HG03558 (cell line): Measurements from ENCODE around the gene ANTXR1.
"Not testable (repeated sequence)": the region's sequence is repeated elsewhere in the genome, so short reads cannot be mapped to it uniquely, and the experiment has no call there.

Experiments
- ATAC-seq: cut with Tn5 transposase; IDR thresholded peaks from one replicate; pipeline ENCODE4 v1.9.1; 2021; ENCODE audit warnings: moderate number of reproducible peaks; ENCODE audit not compliant: unreplicated experiment; ENCODE audit errors: extremely low read depth

Gene ANTXR1

DNA sequence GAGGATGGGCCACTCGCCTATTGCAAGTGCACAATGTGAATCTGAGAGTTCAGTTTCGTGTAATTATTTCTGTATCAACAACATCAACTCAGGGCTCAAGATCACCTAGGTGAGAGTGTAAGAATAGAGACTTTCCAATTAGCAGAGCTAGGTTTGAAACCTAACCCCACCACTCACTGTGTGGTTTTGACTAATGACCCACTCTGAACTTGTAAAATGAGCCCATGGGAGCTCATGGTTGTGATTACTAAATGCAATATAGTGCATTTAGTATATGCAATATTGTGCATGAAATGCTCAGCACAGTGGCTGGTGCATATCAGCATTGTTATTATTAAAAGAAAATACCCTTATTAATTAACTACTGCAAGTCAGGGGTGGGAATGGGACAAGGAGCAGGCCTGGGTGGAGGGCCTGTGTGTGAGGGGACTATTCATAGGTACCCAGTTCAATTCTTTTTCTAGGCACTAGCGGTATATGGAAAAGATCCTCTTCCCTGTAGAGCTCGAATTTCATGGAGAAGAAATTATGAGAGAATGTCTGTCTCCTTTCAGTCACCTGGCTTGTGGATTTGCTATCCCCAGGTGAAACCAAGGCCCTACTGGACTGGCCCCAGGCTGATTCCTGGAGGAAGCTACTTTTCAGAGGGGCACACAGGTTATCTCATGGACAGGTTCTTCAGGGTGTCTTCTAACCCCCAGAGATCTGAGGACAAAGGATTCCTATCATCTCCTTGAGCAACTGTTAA, 204.5 kb downstream of the ANTXR1 start:
- no peak for ATAC-seq

DNA sequence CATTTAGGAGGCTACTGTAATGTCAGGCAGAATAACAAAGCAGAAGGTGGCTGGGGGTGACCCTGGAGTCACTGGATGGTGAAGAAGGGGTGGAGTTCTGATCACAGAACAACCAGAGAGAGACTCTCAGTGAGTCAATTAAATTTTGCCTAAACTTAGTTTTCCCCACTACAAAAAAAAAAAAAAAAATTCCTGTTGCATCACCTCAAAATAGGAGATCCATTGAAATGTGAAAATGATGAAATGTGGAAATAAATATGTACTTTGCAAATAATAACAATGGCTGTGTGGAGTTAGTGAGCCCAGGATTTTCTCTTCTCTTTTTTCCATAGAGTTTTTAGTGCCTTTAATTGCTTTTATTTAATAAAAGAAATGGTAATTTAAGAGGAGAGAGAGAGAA, 208.5 kb downstream of the ANTXR1 start:
- ATAC-seq = no peak

DNA sequence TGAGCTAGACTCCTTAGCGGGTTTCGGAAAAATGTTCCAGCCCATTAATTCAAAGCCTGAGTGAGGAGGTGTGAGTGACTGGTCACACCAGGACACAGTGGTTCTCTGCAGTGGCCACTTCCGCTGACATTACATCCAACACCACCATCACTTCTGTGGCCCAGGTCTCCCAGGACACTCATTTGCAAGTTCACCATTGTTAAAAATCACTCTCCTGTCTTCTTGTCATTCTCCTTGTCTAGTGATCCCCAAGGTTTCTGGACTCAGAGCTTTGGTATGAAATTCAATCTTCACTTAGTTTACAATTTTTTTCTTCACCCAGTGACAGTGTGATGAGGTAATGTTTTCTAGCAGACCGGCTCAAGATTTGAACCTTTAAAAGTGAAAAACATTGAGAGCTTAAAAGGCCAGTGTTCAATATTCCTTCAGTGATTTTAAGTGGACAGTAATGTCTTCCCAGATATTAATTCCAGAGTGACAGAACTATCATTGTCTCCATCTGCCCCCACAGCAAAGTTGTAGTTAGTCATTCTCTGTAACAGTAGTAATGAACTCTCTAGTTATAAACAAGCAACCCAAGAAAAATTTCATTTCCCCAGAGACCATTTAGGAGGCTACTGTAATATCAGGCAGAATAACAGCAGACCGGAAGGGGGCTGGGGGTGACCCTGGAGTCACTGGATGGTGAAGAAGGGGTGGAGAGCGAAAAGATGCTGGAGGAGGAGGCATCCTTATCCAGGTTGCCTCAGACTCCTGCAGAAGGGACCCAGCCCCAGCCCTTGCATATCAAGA, 209.2 kb downstream of the ANTXR1 start:
- ATAC-seq = no peak

DNA sequence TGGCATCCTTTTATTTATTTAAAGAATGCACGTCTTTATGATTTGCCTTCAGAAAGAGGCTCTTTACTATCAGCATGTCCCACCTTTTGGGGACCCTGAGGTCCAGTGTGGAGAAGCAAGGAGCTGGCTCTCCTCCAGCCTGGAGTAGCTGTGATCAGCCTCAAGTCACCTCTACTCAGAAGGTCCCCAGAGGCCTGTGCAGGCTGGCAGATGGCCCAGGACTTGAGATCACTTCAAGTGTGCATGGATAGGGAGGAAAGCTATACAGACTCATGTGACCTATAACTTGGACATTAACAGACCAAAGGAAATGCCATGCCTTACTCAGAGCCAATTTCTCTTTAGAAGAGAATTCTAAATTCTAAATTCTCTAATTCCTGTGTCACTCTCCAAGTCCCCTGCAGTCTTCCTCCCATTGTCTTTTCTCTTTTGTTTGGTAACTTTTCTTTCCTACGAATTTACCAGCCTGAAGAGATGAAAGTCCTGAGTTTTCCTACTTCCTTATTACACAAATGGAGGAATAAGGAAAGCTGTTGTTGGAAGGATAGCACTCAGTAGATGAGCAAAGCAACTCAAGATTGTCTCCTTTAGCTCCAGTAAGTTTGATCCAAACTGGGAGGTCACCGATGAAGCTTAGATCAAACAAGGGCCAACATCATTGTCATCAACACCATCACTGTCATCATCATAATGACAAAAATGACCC, 210.1 kb downstream of the ANTXR1 start:
- ATAC-seq = no peak

DNA sequence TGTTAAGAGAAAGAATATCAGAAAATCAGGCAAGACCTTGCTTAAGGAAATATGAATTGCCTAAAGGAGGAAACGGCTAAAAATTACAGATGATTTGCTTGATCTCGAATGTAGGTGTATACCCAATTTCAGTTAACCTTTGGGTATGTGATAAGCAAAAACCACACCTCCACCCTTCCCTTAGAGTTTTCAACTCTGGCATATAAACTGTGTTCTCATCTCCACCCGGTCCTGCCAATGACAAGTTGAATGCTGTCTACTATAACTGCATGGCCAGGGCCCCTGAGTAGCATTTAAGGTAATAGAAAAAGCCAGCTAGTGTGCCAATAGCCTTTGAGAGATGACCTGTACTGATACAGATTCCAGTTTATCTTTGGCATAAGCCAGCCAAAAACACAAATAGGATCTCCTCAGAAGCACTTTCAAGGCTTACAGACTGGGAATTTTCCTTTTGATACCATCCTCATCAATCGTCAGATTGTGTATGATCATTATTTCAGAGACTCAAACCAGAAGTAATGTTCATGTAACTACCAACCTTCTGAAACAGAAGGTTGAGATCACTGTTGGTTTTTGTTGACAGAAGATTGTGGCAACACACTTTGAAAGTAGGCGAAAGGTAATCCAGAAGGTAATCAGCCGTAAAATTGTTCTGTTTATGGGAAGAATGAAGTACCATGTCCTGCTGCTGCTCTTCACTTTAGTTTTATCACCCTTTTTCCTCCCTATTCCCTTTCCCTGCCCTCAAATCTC, 211.0 kb downstream of the ANTXR1 start:
- ATAC-seq = no peak

DNA sequence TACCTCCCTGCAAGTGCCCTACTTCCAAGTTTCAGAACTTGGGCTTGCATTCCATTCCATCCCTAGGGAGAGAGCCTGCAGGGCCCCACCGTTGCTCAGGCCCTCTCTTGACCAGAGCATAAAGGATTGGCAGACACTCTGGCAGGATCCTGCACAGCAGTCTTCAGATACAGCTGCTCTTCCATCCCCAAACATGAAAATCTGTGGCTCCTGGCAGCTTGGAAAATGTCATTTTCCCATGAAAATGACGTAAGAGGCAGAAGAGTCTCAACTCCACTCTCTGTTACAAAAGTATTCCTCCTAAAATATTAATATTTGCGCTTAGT, 211.5 kb downstream of the ANTXR1 start:
- no peak for ATAC-seq

DNA sequence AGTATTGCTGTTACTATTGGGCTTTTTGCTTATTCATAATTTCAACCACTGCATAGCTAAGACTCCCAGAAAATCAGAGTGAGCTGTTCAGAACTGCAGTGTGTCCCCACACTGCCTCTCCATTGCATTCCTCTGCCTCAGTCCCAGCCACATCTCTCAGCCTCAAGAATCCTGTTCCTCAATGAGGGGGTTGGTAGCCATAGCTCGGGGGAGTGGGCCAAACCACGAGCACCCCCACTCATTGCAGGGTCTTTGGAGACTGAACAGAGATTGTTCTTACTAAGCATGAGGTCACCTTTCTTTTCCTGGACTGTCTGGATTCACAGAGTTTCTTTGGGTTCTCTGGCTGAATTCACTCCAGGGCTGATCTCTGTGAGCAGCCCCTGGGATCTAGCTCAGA, 213.0 kb downstream of the ANTXR1 start:
- ATAC-seq = no peak

DNA sequence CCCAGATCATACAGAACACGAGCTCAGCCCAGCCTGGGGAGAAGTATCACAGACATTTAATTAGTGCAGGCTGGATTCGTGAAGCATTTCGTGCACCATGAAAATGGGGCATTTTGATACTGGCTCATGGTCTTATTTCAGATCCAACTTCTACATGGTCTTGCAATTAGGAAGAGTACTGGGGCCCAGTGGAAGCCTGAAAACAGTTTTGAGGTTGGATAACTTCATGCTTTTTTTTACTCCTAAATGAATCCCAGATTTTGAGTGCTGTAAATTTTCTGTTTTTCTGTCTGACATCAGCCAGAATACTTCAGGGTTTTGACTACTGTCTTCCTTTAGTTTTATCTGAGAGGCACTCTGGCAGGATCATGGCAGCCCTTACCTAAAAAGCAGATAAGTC, 213.9 kb downstream of the ANTXR1 start:
- no peak for ATAC-seq

DNA sequence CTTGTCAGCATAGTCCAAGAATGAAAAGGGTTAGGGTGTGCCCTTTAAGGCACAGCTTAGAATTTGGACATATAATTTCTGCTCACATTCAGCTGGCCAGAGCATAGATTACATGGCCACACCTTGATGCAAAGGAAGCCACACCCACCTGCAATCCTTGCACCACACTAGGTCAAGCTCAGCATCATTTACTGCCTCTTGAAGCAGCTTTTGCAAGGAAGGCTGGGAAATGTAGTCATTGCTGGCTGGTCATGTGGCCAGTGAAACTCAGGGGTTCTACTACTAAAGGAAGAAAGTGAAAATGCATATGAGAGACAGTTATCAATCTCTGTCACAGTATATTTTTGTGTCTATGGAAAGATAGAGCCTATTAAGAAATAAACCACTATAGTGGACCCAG, 214.7 kb downstream of the ANTXR1 start:
- no peak for ATAC-seq

DNA sequence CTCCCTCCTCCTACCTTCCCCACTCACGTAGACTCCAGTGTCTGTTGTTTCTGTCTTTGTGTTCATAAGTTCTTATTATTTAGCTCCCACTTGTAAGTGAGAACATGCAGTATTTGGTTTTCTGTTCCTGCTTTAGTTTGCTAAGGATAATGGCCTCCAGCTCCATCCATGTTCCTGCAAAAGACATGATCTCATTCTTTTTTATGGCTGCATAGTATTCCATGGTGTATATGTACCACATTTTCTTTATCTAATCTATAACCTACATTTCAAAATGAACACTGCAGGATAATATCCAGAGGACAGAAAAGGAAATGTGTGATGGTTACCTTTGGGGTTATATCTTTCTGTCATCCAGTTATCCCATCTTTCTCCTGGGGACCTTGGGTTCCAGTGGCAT, 218.0 kb downstream of the ANTXR1 start:
- ATAC-seq = not testable (repeated sequence)

DNA sequence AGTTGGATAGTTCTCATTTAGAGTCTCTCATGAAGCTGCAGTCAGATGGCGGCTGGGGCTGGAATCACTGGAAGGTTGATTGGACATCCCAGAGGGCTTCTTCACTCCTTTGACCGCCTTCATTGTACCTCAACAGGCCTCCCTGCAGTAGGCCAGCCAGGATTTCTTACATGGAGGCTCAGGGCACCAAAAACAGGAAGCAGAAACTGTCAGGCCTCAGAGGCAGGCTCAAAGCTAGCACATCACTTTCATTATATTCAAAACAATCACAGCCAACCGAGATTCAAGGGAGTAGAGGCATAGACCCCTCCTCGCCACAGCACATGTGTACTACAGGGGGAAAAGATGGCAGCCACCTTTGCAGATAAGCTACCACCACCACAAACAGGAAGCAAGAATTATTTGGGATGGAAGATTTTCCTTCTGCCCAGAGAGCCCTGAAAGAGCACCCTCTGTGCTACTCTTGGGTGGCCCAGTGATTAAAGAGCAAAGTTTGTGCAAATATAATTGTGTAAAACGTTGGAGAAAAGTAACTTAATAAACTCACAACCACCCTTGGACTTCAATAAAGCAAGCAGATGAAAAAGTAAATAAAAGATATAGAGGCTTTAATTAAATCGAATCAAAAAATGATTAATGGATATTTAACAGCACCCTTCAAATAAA, 218.8 kb downstream of the ANTXR1 start:
- no peak for ATAC-seq

DNA sequence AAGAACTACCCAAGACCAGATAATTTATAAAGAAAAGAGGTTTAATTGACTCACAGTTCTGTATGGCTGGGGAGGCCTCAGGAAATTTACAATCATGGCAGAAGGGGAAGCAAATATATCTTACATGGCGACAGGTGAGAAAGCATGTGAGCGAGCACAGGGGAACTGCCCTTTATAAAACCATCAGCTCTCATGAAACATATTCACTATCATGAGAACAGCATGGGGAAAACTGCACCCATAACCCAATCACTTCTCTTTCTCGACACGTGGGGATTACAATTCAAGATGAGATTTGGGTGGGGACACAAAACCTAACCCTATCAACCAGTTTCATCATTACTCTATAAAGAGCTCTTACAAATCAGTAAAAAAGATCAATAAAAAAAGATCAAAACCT, 222.9 kb downstream of the ANTXR1 start:
- ATAC-seq = not testable (repeated sequence)

DNA sequence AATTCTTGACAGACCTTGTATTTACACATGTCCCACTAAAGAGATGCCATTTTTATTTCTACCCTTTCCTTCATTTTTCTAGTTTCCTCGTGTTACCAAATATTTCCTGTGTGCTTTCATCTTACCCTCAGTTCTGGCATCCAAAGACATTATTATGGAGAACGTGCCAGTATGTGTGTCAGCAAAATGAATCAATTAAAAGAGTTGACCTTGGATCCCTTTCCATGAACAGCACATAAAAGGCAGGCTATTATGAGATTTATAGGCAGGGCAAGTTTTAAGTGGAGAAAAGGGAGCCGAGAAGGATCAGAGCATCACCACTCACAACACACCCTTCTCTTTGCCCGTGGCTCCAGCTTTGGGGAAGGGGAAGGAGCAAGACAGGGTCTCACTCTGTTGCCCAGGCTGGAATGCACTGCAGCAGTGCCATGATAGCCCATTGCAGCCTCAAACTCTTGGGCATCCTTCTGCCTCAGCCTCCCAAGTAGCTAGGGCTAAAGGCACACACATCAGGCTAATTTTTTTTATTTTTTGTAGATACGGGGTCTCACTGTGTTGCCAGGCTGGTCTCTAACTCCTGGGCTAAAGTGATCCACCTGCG, 224.2 kb downstream of the ANTXR1 start:
- no peak for ATAC-seq

DNA sequence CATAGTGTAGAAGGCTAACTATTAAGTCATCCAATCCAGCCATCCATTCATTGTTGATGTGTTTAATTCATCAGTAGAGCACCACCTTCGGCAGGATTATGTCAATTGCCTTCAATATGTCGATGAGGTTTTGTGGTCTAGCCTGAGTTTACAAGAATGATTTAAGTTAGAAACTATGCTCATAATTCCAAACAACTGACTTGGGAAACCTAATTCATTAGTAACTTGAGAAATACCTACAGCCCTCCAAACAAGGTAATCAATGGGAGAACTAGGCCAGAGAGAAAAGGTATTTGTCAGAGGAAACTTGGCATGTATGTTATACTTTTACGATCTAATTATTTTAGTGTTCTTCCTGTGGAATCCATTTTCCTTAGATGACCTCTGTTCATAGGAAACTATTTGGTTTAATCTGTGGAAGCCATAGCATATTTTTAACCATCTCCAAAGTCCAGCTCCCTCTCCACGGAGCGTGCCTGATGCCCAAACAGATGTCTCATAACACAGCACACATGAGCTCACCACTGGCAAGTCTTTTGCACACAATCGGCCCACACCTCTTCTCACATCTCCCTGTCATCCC, 225.6 kb downstream of the ANTXR1 start:
- no peak for ATAC-seq

DNA sequence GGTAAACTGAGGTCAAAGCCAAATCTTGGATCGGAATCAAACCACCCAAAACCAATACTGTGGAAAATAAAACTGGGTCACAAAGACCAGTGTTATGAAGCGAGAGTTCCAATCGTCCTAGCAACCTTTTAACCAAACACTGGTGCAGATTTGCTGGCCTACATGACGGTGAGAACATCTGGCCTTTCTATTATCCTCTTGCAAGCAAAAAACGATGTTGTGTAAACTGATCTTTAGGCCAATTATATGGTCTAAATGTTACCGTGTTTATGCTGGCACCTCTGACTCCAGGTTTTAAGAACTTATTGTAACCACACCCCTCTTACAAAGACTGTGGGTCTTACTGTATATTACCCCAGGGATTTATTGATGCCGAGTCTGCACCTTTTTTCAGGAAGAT, 228.1 kb downstream of the ANTXR1 start:
- no peak for ATAC-seq

DNA sequence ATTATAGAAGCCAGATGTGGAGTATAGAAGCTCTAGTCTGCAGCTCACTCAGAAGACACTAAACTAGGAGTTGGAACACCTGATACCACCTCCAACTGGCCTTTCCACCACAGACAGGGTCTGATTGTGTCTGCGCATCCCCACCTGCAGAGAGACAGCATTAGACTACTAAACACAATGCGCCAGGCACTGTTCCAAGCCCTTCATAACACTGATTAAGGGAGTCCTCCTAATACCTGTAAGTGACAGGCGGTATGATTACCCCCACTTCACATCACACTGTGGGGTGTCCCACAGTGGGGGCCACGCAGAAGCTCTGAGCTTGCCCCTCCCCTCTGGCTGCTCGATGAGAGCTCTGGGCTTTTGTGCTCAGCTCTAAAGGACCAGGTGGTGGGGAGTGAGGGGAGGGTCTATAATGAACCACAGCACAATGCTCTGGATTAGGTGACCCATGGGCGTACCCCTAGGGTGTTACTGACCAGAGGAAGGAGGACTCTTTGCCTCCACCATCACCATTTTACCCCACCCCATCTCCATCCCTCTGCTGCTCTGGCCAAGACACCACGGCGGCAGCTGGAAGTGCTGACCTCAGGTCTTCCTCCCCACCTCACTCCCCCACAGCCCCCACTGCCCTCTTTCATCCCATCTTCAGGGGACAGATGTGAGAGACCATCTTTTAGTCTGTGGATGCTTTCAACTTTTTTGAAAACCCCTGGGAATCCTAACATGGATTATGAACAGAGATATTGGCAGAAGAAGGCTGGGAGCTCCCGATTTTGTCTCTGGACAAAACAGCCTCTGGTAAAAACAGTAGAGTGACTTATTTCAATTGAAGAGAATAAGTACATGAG, 228.9 kb downstream of the ANTXR1 start:
- ATAC-seq = no peak

DNA sequence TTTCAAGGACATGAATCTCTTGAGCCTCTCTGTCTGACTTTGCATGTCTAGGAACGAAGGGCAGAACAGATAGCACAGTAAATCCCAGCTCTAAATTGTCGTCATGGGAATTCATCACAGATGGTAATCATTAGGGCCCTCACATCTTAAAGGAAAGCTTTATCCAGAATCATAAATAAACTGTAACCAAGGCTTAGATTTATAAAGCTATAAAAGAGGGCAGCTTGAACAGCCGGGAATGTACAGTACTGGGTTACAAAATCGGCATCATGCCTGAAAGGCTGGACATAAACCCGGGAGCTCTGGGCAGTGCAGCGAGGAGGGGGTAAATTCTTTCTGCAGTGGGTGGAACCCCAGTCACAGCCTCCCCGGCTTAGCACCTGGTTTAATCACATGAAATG, 229.7 kb downstream of the ANTXR1 start:
- ATAC-seq = no peak

DNA sequence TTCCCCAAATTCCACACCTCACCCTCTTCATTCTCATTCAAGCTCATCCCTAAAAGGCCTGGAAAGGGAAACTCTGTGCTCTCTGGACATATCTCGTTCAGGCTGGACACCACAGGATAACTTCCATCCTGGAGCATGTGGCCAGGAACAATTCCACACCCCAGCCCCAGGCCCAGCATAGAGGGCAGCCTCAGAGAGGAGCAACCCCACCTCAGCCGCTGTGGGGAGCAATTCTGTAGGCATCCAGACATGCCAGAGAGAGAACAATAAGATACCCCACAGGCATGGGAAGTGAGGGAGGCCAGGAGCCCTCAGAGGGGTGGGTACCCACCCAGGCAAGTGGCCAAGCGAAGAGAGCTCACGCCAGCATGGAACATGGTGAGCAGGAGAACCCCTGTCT, 230.7 kb downstream of the ANTXR1 start:
- ATAC-seq = no peak

DNA sequence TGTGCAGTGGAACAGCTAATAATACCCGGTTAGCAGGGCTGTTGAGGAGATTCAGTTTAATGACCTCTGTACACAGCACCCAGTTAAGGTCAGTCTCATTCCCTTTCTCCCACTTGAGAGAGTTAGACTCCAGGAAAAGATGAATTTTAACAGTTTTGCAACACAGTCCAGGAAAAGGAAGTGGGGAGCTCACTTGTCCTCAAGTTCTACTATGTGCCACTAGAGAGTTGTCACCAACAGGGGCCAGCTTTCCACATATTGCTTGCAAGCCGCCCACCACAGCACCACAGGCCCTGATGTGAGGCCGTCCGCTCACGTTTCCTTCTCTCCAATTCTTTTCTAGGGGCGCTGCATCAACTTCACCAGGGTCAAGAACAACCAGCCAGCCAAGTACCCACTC, 231.9 kb downstream of the ANTXR1 start:
- no peak for ATAC-seq
